Fibroblast of the aortic adventitia (primary cell): ENCODE measurements around the gene SH2D1B. TPM values are rescaled to one million over a fixed set of nuclear protein-coding genes. Genes with fewer than 3 reads are reported as not detected.

Experiments
- total RNA-seq: library from RNA; depleted of rRNA; stranded (reverse); fragments of >200 nt; gene quantifications from 2 replicates; pipeline ENCODE4 v1.2.3, GENCODE V29; 2012; ENCODE audit warnings: low replicate concordance

SH2D1B gene
- total RNA-seq, 1 donor, result under 0.01 TPM

Other genes with a start within 250 kb of the SH2D1B start
- gene SPATA46, start 35.3 kb downstream of the SH2D1B start, total RNA-seq, result not detected in 2 replicates
- gene C1orf226, start 30.4 kb downstream of the SH2D1B start, total RNA-seq, result 0.09 TPM in 1 of 2 replicates, not detected in the other
- gene UHMK1, start 85.7 kb upstream of the SH2D1B start, total RNA-seq, result 46.7 and 74.3 TPM in 2 replicates
- 109 and 112 TPM in 2 replicates for gene UAP1, start 149.6 kb upstream of the SH2D1B start, total RNA-seq
- 356 and 379 TPM in 2 replicates for gene DDR2, start 220.3 kb upstream of the SH2D1B start, total RNA-seq